Retina (tissue), 1 donor: ENCODE results near the gene LYZL1.
"Not testable (repeated sequence)": the region's sequence is repeated elsewhere in the genome, so short reads cannot be mapped to it uniquely, and the experiment has no call there.

Source experiments
- DNase-seq: peaks from one replicate; pipeline ENCODE4 v3.0.0-alpha.2; 2016

The LYZL1 gene

DNA sequence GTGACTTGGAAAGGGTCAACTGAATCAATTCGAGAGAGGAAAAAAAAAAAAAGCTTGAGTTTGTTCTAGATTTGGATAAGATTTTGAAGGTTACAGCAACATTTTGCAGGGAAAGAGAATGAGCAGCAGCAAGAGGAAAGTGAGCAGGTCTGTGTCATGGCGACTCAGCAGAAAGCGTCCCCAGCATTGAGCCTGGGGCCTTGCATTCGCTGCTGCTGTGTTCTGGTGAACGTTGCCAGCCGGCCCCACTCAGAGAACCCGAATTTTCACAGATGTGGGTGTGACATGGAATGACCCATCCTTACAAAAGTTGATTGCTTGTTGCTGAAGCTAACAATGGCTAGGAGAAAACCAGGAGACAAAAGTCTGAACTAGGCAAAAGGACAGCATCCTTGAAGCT is 21.6 kb downstream of the LYZL1 start:
- not testable (repeated sequence) for DNase-seq

DNA sequence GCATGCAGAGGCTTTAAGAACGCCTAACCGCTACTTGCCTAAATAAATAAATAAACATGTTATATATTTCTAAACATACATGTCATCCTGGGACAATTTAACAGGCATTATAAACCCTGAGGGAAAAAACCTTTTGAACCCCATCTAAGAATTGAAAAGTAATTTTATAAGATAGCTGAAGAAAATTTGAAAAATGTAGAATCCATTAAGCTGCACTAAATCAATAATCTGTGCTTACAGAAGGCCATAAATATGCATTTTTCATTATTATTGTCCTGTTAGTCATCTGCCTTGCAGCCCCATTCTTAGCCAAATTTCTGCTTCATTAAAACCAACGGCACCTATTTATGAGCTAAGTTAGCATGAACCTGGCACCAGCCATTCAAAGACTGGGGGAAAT is 24.2 kb downstream of the LYZL1 start:
- no peak for DNase-seq

GRCh38 chr10:29314726-29315125 is 25.9 kb downstream of the LYZL1 start:
- no peak for DNase-seq

DNA sequence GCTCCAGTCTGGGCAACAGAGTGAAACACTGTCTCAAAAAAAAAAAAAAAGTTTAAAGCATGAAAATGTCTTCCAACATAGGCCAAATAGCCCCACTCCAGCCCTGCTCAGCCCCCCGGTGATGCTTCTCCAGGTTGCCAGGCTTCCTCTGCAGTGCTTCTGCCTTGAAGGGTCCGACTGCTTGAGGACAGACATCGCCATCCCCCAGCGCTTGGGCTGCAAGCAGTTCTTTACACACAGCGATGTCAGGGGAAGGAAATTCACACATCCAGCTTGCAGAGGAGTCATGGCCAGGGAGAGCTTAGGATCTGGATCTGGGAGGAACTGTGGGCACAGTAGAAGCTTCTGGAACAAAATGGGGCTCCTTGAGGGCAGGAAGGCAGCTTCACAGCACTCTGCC is 26.9 kb downstream of the LYZL1 start:
- DNase-seq, result no peak

DNA sequence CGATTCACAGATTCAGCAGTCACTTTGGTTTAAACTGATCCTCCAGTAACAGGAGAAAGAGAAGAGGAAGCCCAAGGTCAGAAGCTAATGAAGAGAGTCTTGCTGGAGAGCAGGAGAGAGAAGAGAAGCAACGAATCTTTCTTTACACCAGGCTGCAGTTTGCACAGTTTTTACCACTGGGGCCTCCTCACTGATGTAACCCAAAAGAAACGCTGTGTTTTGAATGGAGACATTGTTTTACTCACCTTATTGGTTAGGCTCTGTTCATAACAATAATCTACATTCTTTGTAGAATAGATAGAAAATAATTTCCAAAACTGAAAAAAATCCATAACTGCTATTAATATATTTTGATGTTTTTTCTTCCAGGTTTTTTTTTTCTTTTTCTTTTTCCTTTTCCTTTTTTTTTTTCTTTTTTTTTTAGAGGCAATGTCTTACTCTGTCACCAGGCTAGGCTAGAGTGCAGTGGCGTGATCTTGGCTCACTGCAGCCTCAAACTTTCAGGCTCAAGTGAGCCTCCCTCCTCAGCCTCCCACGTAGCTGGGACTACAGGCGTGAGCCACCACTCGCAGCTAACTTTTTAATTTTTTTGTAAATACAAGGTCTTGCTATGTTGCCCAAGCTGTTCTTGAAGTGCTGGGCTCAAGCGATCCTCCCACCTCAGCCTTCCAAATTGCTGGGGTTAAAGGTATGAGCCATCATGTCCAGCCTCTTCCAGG is 27.6 kb downstream of the LYZL1 start:
- DNase-seq, result no peak

DNA sequence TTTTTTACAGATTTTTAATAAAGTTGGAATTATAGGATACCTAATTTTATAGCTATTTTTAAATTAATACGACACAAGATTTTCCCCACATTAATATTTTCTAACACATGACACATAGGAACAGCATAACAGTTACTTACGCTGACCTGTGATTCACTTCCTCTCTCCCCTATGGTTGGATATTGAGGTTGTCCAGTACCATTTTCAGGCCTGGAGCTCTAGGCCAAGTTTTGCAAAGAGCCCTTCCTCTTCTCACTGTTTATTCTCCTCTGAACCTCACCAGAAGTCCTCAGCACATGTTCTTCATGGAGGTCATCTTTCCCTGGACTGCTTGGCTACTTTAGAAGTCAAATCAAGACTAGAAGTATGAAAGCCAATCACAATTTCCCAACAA is 28.2 kb downstream of the LYZL1 start:
- DNase-seq, result no peak

GRCh38 chr10:29317423-29318021 is 28.7 kb downstream of the LYZL1 start:
- DNase-seq, result no peak

- DNase-seq, result peak; percentile 53
These were observed 29.5 kb downstream of the LYZL1 start for GRCh38 chr10:29318141-29319071.

- no peak for DNase-seq
These were observed 30.4 kb downstream of the LYZL1 start for GRCh38 chr10:29319205-29319781.

DNA sequence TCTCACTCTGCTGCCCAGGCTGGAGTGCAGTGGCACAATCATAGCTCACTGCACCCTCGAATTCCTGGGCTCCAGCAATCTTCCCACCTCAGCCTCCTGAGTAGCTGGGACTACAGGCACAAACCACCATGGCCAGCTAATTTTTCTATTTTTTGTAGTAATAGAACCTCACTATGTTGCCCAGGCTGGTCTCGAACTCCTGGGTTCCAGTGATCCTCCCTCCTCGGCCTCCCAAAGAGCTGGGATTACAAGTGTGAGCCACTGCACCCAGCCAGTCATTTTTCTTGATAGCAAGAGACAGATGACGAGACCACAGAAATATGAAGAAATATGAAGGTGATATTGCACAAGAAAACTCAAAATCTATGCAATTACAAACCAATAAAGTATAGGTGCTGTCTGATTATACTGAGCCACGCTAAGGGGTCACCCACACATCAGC is 31.8 kb downstream of the LYZL1 start:
- DNase-seq, result not testable (repeated sequence)

DNA sequence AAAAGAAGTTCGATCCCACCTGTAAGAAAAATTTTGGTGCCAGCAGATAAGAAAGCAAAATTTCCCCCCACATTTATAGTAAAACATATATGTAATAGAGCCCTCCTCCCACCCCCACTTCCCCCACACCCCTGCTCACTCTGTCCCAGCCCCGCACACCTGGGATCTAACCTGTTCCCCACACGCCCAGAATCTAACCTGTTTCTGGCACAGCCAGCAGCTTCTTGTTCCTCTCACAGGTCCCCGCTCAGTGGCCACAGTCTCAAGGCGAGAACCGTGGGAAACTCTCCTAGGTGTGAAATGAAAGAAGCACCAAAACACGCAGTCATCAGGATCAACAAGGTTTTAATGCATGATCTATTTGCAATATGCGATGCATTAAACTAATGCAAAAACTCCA is 32.8 kb downstream of the LYZL1 start:
- no peak for DNase-seq

GRCh38 chr10:29322918-29323317 is 34.0 kb downstream of the LYZL1 start:
- no peak for DNase-seq

GRCh38 chr10:29323367-29323766 is 34.5 kb downstream of the LYZL1 start:
- no peak for DNase-seq

DNA sequence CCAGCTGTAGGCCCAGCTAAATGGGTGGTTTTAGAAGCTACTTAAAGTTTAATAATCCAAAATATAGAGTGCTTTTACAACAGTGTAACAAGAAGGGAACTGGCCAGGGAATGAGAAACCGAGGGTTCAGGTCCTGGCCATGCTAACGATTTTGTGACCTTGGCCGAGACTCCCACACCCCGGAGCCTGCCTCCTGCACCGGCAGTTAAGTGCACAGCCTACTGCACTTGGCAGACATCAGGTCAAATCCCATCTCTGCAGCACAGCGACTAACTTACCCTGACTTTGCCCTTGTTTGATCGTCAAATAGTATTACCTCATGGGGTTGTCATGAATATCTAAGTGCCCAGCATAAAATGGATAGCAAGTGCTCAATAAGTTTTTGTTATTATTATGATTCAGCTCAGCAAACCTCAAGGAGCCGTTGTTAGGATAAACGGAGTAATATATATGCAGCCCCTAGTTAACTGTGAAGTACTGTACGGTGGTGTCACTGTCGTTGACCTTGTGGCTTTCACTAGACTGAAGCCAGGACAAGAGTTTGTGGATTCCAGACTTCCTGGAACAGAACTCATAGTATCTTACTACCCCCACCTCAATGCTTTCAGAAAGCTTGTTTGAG is 35.5 kb downstream of the LYZL1 start:
- DNase-seq, result no peak

DNA sequence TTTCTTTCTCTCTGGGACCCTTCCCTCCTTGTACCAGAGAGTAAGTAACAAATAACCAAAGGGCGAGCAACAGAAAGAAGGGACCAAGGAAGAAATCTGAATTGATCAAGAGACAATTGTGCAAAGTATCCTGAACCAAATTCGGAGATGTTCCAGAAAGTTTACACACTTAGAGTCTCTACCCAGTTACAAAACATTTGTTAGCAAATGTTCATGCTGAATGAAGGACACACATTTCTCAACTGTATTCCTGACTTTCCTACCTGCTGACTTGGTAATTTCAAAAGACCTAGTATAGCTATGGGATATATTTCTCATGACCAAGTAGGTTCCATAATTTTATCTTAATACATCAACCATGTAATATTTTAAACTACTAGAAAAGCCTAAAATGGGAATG is 37.4 kb downstream of the LYZL1 start:
- DNase-seq, result no peak

- no peak for DNase-seq
These were observed 38.2 kb downstream of the LYZL1 start for GRCh38 chr10:29326886-29327745.

GRCh38 chr10:29327746-29328102 is 38.9 kb downstream of the LYZL1 start:
- DNase-seq, result no peak

DNA sequence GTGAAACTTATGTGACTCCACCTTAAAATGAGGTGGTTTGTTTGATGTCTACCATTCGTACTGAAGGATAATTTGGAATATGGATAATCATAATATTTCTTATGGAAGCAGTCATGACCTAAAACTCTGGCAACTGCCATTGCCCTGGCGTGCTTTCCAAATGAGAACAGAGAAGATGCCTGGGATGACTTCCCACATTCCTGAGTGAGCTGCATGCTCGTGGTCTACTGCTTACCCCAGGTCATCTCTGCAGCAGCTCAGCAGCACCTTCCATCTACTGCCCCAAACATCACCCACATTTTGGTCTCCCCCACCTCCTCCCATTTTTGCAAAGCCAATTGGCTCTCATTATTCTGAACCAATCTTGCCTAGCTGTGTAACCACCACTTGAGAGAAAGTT is 40.1 kb downstream of the LYZL1 start:
- no peak for DNase-seq

GRCh38 chr10:29329420-29329819 is 40.5 kb downstream of the LYZL1 start:
- no peak for DNase-seq

GRCh38 chr10:29332061-29332760 is 43.3 kb downstream of the LYZL1 start:
- no peak for DNase-seq

DNA sequence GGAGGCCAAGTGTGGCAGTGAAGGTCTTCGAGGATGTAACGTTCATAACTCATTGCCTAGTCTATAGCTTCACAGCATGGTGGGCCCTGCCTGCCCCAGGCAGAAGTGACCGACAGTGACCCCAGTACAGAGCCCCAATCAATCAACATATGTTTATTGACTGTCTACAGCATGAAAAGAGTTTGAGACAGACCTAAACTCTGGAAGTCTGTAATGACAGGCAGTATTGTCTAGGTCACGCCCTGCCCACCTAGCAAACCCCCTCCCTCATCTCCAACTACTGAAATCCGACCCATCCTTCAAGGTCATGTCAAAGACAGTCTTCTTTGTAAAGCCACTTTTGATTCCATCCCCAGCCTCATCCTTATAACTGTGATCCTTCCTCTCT is 43.9 kb downstream of the LYZL1 start:
- DNase-seq, result no peak
